NK-92 treated with Interleukin-12 subunit alpha and Interleukin-12 subunit beta, amount 100 ng/mL, for 24 hours (cell line): ENCODE data around the gene FAR2.
"Not testable (repeated sequence)": the region's sequence is repeated elsewhere in the genome, so short reads cannot be mapped to it uniquely, and the experiment has no call there.

ENCODE experiments used
- DNase-seq: peaks from one replicate; lab custom pipeline; 2025; lab: John Stamatoyannopoulos, UW

The FAR2 gene

DNA sequence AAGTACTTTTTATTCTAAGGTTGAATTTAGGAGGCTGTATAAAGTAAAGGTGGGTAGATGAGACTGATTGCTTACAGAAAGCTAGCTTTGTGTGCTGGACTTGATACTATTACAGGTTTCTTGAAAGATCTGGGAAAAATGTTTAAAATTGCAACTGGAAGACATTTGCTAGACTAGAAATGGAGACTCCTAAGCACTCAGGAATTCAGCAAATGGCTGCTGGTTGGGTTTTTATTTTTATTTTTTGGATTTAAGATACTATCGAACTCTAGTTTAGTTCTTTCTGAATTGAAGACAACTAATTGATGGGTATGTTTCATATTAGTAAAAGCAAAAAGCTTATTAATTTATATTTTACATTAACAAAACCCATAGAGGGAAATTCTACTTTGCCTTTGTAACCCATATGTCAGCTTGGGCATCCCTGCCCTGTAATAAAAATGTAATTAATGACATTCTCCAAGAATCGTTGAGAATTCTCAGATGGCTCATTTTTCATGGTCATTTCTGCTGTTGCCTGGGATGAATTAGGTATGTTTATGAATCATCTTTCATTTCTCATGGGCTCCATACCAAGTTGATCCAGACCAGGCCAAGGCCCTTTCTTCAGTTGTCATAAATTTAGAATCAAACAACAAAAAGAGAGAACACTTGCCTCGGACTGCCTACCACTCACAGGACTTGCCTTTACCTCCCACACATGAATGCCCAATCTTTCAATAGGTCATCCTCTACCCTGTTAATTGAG is 129.8 kb downstream of the FAR2 start:
- no peak for DNase-seq

DNA sequence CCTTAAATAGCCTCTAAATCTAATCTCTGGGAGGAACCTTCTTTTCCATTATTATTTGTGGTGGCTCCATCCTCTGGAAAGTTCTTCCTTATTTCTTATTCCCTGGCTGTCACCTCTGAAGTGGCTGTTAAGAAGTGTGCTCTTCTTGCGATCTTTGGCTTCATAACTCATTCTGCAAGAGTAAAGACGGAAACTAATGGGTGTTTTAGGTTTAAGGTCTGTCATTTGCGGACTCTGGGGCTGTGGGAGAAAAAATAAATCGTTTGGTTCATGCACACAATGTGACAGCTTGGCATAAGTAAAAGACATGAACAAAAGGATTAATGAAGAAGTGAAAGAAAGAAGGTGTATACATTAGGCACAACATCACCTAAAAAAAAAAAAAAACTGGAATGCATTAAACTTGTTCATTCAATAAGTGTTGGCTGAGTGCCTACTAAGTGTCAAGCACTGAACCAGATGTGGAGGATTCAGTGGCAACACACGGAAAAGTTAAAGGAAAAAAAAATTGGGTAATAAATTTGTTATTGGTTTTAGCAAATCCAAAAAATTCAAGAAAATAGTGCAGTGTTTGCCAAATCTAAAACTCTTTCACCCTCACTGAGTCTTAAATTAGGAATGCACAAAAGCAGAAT is 132.4 kb downstream of the FAR2 start:
- DNase-seq = no peak

DNA sequence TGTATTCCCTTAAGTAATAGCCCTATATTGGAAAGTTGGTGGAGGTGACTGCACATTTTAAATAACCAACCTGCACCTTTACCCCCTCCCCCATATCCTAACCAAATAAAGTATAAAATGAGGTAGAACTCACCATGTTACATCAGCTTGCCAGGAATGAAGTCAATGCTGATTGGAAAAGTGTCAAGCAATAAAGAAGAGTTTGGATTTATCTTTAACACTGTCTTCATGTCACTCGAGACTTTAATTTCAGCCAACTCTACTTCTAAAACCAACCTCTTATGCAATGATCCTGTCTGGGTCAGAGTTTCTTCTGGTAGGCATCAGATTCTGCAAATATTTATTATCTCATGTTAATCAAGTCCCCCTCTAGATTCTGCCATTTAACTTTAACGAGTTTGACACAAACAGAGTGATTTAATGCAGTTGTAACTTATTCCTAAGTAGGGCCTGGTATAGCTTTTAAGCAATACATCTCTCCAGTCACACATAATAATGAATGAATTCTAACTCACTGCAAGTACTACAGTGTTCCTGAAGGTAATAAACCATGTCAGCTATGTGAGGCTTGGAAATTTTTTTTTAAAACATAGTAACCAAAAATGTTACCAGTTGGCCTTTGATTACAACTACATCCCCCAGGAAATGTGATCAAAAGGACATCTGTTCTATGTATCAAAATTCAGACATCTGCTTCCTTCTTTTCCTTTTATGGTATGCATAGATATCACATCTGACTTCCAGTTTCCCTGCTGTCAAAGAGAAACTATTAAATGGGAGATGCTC is 133.1 kb downstream of the FAR2 start:
- DNase-seq = no peak

DNA sequence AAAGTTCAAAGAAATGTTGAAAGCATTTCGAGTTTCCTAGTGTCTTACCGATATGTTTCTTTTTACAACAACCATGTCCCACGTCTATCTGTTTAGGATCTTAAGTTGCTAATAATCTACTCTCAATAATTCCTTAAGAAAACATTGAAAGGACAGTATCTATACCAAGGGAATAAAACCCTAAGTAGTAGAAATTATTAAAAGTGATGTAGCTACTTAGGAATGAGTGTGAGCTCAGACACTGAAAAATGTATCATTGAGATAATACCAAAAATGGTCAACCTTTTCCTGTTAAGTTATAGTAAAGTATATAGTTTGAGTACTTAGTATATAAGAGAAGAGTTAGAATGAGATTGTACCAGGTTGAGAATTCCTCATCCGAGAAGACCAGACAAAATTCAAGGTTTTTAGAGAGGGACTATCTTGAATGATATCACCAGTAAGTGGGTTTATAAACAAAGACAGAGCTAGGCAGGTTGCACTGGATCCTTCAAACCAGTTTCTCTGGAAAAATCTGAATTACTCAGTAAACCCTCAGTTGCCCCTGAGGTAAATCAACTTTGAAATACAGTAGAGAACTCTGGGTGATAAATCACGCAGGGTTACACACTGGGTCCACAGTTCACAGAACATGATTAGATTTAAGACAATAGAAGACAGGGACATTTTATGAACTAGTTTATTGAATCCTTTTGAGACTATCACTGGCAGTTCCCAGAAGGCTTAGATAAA is 135.1 kb downstream of the FAR2 start:
- DNase-seq = no peak

DNA sequence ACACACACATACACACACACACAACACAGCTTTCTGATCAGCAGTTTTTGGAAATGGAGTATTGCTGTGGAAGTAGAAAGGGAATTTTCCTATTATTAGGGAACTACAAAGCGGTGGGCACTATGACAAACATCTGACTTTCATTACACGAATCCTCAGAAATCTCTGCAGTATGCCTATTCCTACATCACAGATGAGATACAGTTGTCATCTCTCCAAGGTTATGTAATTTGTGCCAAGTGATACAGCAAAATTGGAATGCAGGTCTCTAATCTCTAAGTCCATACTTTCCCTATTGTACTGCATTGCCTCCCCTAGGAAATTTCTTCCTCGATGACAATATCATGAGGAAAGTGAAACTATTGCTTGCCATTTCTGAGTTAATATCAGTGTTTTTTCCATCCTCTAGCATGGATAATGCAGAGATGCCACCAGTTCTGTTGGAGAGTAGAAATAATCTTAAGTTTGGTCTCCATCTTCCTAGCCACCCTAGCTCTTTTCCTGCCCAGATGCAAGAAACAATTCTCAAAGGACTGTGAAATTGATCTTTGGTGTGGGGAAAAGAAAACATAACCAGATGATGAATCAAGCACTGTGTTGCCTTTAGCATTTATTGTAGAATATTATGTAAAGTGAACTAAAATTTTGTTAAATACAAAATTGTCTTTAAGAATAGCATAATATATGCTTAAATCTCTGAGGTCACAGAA is 137.2 kb downstream of the FAR2 start:
- DNase-seq = no peak

GRCh38 chr12:29287622-29288021 is 138.5 kb downstream of the FAR2 start:
- DNase-seq = no peak

DNA sequence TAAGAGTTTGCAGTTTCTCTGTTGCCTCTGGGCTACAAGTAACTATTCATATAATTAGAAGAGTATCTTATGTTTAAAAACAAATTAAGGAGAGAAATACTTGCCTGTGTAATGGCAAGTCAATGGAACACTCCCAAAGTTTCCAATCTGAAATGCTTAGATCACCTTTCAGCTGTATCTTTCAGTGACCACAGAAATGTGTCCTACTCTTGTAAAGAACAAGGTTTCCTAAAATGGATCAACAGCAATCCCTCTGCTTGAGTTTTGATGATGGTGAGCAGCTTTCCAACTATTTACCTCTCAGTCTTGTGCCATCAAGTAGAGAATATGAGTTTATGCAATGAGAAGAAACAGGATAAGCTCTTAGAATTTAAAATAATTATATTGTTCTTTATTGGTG is 139.0 kb downstream of the FAR2 start:
- DNase-seq = no peak

GRCh38 chr12:29290475-29290874 is 141.4 kb downstream of the FAR2 start:
- not testable (repeated sequence) for DNase-seq

DNA sequence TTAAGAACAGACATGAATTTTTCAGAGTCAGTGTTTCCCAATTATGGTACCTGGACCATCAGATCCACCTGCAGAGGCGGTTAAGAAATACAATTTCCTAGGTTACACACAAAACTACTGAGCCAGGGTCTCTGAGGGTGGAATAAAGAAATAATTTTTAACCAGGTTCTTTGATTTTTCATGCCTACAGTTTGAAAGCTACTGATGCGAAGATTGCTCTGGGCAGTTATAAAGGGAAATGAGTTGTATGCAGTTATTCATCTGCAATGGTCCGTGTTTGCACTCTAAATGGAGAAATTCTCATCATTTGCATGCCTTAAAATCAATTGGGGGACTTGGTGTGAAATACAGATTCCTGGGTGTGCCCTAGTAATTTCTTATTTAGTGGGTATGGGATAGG is 142.1 kb downstream of the FAR2 start:
- DNase-seq = no peak

DNA sequence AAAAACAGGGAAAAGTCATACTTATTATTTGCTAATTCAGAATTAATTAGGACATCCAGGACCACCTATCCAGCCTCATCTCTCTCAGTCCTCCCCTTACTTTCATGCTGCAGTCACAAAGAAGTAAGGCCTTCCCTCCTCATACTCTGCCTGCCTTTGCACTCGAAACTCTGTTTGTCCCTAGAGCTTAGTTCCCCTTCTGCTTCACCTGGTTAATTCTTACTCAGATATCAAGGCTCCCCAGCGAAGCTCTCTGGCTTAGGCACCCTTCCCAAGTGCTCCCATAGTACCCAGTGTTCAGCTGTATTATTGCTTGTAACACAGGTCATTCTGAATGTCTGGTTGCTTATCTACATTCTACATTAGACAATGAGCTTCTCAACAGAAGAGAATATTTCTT is 150.6 kb downstream of the FAR2 start:
- DNase-seq = no peak

GRCh38 chr12:29301114-29301513 is 152.0 kb downstream of the FAR2 start:
- no peak for DNase-seq

DNA sequence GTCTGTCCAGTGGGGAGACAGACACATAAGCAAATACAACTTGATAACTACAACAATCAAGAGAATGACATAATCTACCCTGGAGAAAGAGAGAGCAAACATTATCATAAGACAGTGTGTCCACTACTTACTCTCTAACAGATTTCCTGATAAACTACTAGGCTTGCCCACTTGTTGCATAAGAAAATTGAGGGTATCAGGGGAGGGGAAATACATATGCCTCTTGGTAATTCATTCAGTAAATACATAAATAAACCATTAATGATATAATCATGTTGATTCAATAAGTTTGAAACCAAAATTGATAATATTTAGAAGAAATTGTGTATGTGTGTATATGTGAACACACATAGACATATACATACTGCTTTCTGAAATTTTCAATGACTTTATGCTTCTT is 155.3 kb downstream of the FAR2 start:
- DNase-seq = no peak

GRCh38 chr12:29306266-29306665 is 157.2 kb downstream of the FAR2 start:
- DNase-seq = no peak

DNA sequence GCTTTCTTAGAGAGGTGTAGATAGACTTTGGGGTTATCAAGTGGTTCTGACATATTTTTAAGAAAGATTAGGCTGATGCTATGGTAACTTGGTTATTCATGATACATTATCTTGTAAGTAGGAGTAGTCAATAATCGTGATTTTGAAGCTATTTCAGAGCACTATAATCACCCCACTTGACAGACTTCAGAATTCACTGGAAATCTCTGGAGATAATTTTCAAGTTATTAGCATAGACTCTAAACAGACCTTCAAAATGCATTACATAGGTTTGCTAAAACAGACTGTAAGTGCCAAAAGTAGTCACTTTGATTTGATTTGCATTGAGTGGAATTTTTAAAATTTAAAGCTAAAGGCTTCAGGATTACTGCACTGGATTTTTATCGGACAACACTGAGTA is 157.6 kb downstream of the FAR2 start:
- DNase-seq = no peak

GRCh38 chr12:29309320-29309902 is 160.3 kb downstream of the FAR2 start:
- no peak for DNase-seq

- DNase-seq = no peak
Observed at GRCh38 chr12:29310899-29311298, 161.8 kb downstream of the FAR2 start.

GRCh38 chr12:29314416-29314815 is 165.3 kb downstream of the FAR2 start:
- no peak for DNase-seq

- no peak for DNase-seq
Observed at GRCh38 chr12:29316752-29317151, 167.7 kb downstream of the FAR2 start.

GRCh38 chr12:29317556-29318363 is 168.7 kb downstream of the FAR2 start:
- no peak for DNase-seq

DNA sequence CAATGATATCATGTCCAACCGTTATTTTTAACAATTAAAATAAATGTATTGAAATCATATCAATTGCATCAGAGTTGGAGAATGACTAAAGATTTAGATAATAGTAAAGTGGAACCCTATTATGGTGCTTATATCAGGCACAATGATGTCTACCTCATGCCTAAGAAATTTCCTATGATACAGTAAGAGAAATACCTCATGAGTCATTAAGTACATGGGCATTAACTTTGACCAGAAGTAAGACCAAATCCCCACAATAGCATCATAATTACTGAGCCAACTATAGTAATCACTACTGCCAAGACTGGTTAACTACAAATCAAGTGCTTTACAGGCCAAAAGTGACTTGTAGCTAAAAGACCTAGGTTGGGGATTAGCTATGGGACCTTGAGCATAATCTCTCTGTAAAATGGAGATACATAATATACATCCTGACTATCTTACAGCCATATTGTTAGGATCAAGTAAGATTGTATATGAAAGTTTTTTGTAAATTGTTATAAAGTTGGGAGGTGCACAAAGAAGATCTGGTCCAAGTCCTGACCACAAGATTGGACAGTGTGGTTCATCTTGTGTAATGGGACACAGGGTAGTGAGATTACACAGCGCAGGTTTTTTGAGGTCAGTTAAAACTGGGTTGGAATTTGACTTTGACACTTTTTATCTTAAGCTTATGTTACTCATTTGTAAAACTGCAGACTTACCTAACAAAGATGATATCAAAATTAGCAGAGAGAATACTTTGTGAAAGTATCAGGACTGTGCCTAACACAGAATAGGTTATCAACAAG is 171.4 kb downstream of the FAR2 start:
- DNase-seq = no peak
